AG09319 (cell line): Measurements from ENCODE around the gene CHI3L2.

Experiments
- DNase-seq: peaks from one replicate; pipeline ENCODE4 v3.0.0-alpha.2; 2010; ENCODE audit warnings: low read depth; ENCODE audit errors: extremely low read depth
- CTCF ChIP-seq: IDR thresholded peaks from 2 replicates; pipeline ENCODE4 v1.5.1; 2011; ENCODE audit warnings: low read depth, mild to moderate bottlenecking, inconsistent platforms, low read length, moderate library complexity

Gene CHI3L2

GRCh38 chr1:111242805-111243523, 15.5 kb downstream of the CHI3L2 start:
- TF ChIP-seq CTCF = no peak
- no peak for DNase-seq

DNA sequence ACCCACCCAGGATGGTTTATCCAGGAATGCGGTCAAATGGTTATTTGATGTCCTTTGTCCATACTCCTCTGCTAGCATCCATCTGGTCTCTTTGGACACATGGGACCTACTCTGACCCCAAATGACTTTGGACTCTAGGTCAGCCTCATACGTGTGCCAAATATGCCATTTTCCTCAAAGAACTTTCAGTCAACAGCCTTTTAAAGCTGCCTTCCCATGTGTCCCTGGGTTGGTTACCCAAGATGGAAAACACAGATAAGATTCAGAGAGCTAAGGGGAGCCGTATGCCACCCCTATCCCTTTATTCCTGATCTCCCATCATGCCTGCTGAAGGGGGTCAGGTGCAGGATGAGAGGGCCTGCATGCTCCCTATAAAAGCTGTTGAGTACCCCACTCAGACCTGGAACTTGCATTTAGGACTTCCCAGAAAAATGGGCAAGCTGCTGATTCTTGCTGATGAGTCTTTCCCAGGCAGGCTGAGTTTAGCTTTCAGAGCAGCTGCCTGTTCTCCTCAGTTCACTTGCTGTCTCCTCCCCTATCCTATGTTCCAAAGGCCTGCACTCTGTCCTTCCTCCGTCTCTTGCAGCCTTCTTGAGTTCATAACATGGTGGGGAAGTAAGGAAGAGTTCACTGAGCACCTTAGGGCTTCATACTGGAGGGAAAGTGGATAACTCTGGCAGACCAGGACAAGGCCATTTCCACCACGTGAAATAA, 19.8 kb downstream of the CHI3L2 start:
- TF ChIP-seq CTCF = no peak
- no peak for DNase-seq

- DNase-seq = no peak
- TF ChIP-seq CTCF = no peak
These were observed 22.4 kb downstream of the CHI3L2 start for GRCh38 chr1:111249960-111250359.

DNA sequence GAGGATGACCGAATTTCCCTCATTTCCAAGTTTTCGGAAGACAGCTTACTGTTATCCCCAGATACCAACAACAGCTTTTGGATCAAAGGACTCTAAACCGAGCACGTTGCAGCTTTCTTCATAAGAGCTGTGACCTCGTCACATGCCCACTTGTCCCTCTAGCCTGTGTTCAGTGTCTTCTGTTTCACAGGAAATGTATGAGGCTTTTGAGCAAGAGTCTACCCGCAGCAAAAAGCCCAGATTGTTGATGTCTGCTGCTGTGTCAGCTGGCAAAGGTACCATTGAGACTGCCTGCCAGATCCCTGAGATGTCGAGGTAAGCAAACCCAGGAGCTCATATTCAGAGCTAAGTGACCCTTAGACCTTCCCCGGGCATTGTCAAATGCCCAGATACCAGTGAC, 24.1 kb downstream of the CHI3L2 start:
- DNase-seq = no peak
- TF ChIP-seq CTCF = no peak

DNA sequence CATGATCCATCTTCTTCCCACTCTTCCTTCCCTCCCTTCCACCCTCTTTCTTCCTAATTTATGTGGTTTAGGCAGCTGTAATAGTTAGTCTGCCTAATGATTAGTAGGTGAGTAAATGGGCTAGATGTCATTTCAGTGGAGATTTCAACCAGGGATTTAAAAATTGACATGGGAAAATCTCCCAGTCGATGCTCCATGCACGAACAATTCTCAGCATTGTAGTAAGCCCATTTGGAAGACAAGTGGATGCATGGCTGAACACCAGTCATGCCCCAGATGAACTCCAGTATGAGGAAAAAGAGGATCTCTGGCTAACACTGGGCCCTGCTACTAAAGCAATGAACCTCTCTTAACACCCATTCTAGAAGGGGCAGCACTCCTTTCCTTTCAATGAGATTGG, 25.3 kb downstream of the CHI3L2 start:
- DNase-seq = no peak
- no peak for TF ChIP-seq CTCF

DNA sequence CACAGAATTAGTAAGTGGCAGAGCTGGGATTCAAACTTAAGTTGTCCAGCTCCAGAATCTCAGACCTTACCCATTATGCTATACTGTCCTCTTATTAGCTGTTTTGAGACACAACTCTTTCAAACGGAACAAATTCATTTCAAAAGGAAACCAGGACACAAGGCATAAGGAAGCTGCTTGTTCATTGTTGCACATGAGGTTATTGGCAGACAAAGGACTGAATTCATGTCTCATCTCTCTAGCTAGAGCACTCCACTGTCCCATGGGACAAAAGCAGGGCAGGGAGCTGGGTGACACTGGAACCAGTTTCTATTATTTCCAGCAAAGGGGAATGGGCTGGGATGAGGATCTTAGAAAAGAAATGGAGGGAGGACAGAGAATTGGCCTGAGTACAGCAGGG, 26.4 kb downstream of the CHI3L2 start:
- no peak for DNase-seq
- TF ChIP-seq CTCF = no peak

DNA sequence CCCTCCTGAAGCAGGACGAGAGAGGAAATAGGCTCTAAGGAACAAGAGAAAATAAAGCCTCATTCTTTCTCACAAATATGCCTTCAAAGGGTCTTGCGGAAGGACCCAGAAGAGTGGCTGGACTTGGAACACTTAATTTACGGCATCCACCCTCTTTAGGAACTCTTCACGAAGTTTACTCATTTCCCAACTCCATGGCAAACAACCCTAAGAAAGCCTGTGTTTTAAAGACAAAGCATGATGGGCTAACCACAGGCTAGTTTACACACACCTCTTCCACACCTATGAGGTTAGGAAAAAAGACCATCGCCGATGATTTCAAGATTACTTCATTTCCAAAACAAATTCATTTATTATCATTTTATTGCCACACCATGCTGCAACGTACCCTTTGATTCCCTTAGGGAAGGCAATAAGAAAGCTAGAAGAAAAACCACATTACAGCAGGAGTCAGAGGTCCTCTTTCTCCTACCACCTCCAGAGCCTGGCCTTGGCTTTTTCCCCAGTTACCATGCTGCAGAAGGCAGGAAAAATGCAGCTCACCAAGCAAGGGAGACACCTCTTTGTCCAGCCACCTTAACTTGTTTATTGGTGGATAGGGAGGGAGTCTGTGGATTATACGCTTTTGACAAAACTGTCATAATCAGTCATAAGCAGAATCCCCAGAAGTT, 29.6 kb downstream of the CHI3L2 start:
- no peak for TF ChIP-seq CTCF
- no peak for DNase-seq
